ENCODE measurements around the gene CALM1. TPM values are rescaled to one million over a fixed set of nuclear protein-coding genes. Genes with fewer than 3 reads are reported as not detected.
"Not testable (repeated sequence)": the region's sequence is repeated elsewhere in the genome, so short reads cannot be mapped to it uniquely, and the experiment has no call there.

Gene CALM1
- total RNA-seq, 1 donor from 2014 or later: 1,432 TPM

DNA sequence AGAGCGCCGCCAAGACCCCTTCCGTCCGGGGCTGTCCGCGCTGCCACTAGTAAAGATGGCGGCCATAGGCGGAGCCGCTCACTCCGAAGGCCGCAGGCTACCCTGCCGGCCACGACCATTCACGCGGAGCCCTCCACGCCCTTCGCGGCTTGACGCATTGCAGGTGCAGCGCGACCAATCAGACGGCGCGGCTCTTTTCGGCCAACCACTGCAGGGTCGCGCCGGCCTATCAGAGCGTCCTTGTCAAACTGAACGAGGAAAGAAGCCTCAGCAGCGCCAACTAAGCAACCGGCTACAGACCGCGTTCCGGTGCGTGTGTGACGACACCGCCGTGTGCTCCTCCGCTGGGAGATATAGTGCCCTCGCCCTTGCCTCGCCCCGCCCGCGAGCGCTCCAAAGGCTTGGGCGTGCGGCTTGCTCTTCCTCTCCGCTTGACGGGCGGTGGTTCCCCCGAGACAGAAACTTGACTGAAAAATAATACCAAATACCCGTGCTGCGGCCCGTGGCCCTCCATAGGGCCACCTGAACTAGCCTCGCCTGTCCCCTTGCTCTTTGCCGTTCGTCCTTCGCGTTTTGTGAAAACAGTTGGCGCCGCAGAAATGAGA lies 13.6 kb upstream of the CALM1 start:
- FAIRE-seq: peak; percentile 40
- peak; percentile 80 to 88 for DNase-seq (ENCODE audit: low spot score in 2 of 2)

DNA sequence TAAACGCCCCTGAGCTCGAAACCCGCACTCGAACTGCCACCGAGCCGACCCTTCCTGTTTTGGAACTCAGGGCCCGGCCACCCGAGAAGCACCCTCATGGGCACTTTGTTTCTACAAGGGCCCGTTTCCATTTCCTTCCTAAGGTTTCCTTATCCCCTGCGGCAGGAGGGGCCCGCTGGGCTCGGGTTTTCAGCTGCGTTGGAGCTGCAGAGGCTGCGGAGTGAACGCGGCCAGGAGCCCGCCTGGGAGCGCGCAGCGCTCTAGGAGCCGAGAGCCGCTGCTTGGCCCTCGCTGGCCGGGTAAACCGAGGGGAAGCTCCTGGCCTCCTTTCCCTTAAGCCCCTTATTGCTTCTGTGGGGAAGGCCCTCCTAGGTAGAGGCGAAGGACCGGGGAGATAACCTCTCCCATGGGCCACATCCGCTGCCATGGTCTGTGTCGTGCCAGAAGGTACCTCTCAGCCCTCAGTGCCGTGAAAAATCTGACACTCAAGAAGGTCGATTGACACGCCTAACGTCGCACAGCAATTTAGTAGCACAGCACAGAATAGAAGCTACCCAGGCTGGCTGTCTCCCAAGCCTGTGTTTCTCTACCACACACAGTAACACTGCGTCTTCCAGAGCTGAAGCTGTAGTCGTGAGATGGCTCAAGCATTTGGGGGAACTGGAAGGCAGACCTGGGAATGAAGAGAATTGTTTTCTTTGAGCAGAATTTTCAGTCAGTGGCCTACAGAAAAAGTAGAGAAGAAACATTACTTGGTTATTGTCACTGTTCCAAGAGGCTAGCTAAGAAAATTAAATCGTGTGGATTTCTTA lies 12.9 kb upstream of the CALM1 start:
- DNase-seq (ENCODE audit: low spot score in 2 of 2) (no peak), FAIRE-seq (no peak)

DNA sequence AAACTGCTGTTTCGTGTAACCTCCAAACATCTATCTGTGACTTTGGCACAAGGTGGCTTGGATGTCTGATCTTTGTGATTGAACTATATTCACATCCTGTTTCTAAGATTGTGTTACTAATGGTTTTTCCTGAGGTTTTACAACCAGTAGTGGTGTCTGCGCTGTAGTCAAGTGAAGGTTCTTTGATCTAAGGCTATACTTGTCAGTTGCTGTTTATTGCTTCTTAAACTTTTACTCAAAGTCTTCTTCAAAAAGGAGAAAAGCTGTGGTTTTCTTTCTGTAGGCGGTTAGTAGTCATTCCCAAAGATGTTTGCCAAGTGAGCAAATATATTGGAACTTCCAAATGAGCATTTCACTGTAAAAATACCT lies 12.3 kb upstream of the CALM1 start:
- no peak for DNase-seq (ENCODE audit: low spot score in 2 of 2)
- FAIRE-seq: no peak

DNA sequence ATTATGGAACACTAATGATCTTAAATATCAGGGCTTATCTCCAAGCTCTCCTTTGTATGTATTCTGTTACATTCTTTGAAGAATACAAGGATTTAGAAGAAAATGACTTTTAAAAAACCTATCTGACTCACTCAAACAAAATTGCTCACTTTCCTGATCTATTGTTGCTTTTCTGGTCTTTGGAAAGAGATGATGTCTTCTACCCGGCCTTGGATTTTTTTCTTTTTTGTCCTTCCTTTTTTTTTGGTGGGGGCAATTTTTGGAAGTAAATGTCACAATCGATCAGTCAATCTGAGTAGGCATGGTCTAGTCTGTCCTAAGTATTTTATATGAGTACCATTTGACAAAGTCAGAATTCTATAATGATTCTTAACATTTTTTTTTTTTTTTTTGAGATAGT lies 10.5 kb upstream of the CALM1 start:
- DNase-seq (ENCODE audit: low spot score in 2 of 2) (no peak), FAIRE-seq (no peak)

DNA sequence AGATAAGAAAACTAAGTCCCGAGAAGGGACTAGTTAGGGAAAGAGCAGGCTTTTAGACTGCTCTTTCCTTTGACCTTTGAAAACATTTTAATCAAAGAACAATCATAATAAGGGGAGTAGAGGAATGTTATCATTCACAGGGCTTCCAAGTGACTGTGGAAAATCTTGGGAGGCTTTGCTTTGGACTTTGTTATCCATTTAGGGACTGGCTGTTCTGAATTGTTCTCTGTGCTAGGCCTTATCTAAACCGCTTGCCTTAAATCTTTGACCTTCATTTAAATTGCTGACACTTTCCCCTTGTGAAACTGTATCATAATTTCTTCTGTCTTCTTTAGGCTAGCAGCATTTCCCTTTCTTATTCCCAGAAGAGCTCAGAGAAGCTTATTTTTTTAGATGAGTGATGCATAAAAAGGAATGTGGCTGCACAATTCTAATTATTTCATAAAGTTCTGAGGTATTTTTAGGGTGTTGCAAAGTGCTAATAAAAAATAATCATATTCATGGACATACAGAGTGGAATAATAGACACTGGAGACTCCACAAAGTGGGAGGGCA lies 9.5 kb upstream of the CALM1 start:
- FAIRE-seq: no peak
- DNase-seq (ENCODE audit: low spot score in 2 of 2): no peak

DNA sequence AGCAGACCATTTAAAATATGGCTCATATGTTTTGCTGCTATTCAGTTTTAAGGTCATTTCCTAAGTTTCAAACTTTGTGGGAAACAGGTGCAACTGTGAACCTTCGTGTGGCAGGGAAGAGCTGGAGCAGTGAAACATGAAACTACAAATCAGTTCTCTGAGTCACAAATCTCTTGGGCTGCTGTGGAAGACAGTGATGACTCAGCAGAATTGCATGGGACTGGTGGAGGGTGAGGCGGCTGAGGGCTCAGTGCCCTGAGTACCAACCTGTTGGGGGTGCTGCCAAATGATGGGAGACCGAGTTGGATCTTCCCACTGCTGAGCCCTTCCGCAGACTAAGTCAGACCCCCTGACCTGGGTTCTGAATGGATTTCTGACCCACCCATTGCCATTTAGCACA lies 8.4 kb upstream of the CALM1 start:
- DNase-seq (ENCODE audit: low spot score in 2 of 2): no peak
- no peak for FAIRE-seq

DNA sequence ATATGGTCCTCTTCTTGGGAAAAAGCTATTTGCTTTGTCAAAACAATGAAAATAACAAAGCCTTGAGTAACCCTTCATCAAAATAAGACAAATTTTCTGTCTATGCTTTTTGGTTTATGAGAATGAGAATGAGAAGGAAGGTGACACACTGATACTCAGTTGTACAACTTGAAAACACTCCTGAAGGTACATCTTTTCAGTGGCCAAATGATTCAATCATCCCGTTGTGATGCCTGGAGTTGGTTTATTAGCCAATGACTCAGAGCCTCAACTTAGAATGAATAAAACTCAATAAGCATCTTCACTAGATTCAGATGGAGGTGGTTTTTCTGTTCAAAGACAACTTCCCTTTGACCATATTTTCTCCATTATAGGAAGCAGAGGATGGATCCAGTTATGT lies 7.8 kb upstream of the CALM1 start:
- DNase-seq (ENCODE audit: low spot score in 2 of 2): no peak
- no peak for FAIRE-seq

DNA sequence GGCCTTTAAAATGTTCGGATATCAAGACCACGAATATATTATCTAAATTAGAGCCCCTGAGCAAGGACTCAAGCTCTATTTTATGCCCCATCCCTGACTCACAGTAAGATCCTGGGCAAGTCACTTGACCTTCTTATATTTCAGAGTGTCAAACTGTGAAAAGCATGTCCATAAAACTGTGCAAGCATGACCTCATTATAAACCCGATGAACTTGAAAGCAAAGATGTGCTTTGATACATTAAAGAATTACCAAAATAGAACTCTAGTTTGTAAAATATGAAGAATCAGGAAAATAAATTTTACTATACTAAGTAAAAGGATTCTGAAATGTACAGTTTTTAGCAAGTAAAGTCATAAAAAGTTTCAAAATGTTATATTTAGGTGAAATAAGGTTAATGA lies 2.9 kb upstream of the CALM1 start:
- DNase-seq (ENCODE audit: low spot score in 2 of 2) (no peak), FAIRE-seq (no peak)

DNA sequence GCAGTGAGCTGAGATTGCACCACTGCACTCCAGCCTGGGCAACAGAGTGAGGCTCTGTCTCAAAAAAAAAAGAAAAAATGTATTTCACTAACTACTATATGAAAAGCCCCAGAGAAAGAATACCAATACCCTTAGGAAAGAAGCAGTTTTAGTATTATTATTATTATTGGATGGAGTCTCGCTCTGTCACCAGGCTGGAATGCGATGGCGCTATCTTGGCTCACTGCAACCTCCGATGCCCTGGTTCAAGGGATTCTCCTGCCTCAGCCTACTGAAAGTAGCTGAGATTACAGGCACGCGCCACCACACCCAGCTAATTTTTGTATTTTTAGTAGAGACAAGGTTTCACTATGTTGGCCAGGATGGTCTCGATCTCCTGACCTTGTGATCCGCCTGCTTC lies 2.0 kb upstream of the CALM1 start:
- not testable (repeated sequence) for FAIRE-seq; DNase-seq (ENCODE audit: low spot score in 2 of 2)

DNA sequence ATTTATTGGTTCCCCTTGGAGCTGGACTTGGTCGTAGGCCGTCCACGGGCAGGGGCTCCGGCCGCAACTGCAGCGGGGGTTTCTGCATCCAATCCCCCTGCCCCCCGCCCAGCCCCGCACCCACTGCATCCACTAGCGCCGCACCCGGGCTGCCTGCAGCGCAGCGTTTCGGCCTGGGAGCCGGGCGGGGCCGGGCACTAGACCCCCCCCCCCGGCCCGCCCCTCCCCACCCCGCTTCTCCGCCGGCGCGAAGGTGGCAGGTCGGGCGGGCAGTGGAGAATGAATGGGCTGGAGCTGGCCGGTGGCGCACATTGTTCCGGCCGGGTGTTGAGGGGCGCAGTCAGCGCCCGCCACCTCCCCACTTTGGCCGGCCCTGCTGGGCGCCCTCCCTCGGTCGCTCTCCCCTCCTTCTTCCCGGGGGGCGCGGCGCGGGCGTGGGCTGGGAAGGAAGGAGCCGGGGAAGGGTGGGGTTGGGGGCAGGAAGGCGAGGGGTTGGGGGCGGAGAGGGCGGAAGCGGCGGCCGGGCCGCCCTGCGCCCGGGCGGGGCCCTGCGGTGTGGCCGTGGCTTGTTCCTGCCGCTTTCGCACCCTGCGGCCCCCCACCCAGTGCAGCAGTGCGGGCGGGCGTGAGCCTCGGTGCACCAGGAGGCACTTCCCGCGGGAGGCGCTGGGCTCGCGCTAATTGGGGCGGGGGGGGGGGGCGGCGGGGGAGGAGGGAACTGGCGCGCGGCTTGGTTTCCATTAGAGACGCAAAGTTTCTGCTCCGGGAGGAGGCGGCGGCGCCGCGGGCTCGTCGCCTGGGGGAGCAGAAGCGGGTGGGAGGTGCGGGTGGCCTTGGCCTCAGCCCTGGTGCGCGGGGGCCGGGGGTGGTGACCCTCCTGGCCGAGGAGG lies 841 bp downstream of the CALM1 start:
- peak; percentile 69 to 75 for DNase-seq (ENCODE audit: low spot score in 2 of 2)
- FAIRE-seq: no peak

DNA sequence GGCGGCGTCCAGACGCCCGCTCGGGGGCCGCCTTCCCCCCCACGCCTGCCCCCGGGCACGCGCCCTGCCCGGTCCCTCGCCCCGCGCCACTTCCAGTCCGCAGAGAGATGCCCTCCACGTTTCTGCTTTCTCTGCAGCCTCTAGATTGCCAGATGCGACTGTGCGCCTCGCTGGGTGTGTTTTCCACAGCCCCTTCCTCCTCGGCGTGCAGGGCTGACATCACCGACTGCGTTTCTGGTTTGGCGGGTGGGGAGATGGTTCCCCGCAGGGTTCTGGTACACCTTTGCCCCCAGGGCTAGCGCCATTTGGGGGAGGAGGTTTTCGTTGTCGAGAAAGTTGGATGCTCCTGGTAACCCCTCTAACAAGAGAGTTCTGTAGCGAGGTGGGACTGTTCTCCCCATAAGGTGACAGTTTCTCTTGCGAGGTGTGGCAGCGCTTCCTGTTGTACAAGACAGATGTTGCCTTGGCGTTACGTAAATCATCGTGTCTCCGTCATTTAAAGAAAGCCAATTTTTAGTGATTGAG lies 1.5 kb downstream of the CALM1 start:
- no peak for DNase-seq (ENCODE audit: low spot score in 2 of 2)
- no peak for FAIRE-seq

DNA sequence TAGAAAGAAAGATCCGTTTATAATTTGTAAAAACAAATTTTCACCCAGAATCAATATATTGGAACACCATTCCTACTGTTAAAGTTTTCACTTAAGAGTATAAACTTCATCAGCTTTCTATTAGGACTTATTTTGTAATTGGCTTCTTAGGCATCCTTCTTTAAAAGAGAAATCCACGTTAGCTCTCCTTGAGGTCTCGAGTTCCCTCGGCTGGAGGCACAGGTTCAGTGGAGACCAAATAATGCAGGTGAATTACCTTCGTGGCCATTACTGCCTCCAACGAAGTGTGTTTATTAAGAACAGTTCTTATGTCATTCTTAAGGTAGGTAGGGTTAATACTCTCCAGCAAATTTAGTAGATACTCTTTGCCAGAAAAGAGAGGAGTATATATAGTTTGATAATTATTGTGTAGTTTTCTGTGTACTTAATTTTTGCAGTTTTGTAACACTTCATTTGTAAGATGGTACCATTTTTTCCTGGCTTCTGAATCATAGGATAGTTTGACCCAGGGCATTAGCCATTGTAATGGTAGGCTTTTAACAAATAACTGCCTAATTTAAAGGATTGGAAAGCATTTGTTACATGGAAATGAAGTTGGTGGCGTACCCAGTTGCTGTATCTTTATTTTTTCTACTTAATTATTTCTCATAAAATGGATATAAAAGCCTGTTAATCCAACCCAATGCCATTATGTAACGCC lies 2.2 kb downstream of the CALM1 start:
- DNase-seq (ENCODE audit: low spot score in 2 of 2) (no peak), FAIRE-seq (no peak)

DNA sequence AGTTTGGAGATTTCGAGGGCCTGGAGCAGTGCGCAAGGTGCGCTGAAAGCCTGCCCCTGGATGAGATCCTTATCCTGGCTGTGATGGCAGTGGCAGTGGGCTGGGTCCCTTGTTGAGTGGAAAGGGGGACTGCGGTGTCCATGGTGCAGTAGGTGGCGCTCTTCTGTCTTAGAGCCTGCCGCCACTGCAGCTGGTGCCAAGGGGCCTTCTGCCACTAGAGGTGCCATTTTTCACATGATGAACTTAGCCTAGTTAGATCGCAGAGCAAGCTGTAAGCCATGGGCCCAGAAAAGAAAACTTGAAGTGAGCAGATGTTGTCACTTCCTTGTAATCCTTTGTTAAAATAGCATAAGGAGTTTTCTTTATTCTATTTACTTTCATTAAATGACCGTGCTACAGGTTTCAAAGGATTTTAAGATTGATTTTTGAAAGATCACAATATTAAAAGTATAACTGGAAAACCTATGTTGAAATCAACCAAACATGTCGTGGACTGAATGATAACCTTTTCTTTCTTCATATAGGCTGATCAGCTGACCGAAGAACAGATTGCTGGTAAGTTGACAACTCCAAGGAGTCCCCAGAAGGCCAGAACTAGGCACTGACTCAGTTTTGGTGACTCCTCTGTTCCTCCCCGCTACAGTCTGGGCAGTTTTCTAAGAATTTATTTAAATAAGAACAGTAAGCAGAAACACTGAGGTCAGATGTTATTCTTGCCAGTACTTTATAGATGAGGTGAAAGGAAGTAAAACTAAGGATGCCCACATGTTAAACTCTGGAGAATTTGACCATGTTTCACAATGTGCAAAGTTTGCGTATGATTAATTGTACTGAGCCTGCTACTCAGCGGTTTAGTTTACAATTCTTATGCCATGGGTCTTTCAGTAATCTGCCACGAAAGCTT lies 3.0 kb downstream of the CALM1 start:
- FAIRE-seq (peak; percentile 19), DNase-seq (ENCODE audit: low spot score in 2 of 2) (peak; percentile 80 to 81)

DNA sequence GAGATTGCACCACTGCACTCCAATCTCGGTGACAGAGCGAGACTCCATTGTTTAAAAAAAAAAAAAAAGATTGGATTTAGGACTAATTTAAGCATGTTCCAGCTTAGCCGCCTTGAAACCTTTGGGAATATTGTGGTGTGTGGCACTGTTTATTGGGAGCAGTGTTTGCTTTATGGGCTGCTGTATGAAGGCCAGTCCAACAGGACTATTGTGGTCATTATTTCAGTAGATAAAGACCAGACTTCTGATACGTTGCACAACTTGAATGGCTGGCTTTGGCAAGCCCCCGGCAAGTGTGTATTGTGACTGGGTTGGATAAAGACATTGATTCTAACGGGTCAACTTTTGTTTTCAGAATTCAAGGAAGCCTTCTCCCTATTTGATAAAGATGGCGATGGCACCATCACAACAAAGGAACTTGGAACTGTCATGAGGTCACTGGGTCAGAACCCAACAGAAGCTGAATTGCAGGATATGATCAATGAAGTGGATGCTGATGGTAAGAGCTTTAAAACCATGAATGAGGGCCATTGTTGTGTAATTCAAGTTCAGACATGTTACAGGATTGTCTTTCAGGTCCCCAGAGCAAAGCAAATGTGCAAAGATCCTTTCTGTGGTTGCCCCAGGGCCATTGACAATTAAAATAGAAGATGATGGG lies 4.2 kb downstream of the CALM1 start:
- FAIRE-seq (no peak), DNase-seq (ENCODE audit: low spot score in 2 of 2) (no peak)

DNA sequence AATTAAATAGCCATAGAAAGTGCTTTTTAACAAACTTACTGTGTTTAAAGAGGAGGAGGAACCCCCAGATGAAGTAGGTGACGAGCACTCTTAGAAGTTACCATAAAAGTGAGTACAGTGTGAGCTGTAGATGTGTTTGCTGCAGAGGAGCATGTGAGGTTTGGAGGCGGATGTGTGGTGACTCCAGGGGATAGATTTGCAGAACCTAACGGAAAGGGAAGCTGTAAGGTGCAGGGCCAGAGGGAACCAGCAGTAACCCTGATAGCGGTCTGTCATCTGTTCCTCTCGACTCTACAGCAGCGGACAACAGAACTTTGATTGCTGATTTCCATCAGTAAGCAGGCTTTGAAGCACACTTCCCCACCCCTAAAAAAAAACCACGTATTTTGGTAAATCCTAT lies 5.2 kb downstream of the CALM1 start:
- no peak for FAIRE-seq
- no peak for DNase-seq (ENCODE audit: low spot score in 2 of 2)

DNA sequence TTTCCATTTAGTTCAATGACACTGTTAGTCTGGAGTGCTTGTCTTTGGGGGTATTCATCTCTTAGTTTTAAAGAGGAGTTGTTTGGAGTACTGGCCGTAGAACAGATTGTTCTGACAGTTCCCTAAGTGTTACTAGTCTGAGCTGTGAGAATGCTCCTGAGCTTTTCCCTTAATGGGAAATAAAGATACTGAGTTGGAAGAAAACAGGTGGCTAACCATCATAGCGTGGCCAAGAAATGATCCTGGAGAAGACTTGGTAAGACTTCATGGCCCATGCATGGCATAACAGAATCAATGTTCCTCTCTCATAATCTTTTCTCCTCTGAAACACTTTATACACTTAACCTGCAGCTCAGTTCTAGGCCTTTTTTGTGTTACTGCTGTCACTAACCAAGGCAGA lies 6.2 kb downstream of the CALM1 start:
- DNase-seq (ENCODE audit: low spot score in 2 of 2): no peak
- no peak for FAIRE-seq

DNA sequence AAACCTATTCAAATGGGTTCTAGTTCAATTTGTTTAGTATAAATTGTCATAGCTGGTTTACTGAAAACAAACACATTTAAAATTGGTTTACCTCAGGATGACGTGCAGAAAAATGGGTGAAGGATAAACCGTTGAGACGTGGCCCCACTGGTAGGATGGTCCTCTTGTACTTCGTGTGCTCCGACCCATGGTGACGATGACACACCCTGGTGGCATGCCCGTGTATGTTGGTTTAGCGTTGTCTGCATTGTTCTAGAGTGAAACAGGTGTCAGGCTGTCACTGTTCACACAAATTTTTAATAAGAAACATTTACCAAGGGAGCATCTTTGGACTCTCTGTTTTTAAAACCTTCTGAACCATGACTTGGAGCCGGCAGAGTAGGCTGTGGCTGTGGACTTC lies 8.3 kb downstream of the CALM1 start:
- DNase-seq (ENCODE audit: low spot score in 2 of 2) (no peak), FAIRE-seq (no peak)

DNA sequence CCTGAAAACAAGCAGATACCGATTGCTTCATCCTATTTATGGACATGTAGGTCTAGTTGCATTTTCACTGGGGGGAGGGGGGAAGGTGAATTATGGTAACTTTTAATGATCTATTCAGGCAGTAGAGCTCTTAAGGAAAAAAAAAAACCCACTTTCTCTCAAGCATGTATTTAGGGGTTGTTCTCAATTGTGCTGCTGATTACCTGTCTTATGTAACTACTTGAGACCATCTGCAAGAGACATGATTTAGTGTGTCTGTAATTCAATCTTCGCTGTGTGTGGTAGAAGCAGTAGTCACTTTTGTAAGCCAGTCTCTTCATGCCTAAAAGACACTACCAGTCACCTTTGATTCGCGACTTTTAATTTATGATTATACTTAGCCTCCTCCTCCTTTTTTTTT lies 8.9 kb downstream of the CALM1 start:
- FAIRE-seq: no peak
- no peak for DNase-seq (ENCODE audit: low spot score in 2 of 2)

DNA sequence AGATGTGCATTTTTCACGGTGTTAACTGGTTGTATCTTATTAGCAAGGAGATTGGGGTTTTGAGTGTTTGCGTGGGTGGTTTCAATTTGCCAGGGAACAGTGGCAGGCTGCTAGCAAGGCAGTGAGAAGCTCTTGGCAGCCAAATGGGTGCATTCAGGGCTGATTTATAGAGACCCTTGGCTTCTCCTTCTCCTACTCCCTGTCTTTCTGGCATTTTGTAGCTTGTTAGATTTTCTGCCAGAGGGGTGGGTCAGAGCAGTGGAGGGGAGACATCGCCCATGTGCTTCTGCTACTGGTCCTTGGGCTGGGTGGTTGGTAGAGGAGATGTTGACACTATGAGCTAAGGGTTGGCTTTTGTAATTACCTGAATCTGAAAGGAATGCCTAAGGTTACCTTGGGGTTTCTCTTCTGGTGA lies 9.6 kb downstream of the CALM1 start:
- no peak for FAIRE-seq
- DNase-seq (ENCODE audit: low spot score in 2 of 2): no peak
